ENCODE data around the gene AGBL1.

DNA sequence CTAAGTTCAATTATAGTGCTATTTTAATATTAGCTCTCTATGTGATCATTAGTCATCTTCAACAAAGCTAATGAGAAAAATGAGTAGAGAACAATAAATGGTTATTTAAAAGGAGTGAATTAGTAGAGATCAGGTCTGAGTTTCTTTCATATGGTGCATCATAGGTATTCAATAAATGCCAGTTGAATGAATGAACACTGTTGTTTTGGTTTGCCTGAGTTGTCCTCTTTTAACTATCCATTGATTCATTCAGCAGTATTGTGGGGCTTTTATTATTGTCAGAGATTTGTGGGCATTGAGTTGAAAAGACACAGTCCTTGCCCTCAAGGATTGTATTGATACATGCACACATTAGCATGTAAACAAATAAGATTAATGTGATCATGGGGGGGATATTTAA lies 88.2 kb downstream of the AGBL1 start:
- TF ChIP-seq KDM5A (IDR thresholded peaks at IDR 0.05) (no peak), POLR2A (IDR thresholded peaks at IDR 0.05; ENCODE audit: low read length) (no peak), HOXA7 (CRISPR knock-in tag; IDR thresholded peaks at IDR 0.05) (no peak), HOXB13 (CRISPR knock-in tag; IDR thresholded peaks at IDR 0.05; ENCODE audit: low read depth) (no peak), BHLHE40 (IDR thresholded peaks at IDR 0.05; ENCODE audit: low read depth, low read length) (no peak), KDM1A (IDR thresholded peaks at IDR 0.05; ENCODE audit: low read depth) (no peak)
- TF ChIP-seq, protein P1, sequence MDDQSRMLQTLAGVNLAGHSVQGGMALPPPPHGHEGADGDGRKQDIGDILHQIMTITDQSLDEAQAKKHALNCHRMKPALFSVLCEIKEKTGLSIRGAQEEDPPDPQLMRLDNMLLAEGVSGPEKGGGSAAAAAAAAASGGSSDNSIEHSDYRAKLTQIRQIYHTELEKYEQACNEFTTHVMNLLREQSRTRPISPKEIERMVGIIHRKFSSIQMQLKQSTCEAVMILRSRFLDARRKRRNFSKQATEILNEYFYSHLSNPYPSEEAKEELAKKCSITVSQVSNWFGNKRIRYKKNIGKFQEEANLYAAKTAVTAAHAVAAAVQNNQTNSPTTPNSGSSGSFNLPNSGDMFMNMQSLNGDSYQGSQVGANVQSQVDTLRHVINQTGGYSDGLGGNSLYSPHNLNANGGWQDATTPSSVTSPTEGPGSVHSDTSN (IDR thresholded peaks at IDR 0.05): no peak
- TF ChIP-seq, protein P2, sequence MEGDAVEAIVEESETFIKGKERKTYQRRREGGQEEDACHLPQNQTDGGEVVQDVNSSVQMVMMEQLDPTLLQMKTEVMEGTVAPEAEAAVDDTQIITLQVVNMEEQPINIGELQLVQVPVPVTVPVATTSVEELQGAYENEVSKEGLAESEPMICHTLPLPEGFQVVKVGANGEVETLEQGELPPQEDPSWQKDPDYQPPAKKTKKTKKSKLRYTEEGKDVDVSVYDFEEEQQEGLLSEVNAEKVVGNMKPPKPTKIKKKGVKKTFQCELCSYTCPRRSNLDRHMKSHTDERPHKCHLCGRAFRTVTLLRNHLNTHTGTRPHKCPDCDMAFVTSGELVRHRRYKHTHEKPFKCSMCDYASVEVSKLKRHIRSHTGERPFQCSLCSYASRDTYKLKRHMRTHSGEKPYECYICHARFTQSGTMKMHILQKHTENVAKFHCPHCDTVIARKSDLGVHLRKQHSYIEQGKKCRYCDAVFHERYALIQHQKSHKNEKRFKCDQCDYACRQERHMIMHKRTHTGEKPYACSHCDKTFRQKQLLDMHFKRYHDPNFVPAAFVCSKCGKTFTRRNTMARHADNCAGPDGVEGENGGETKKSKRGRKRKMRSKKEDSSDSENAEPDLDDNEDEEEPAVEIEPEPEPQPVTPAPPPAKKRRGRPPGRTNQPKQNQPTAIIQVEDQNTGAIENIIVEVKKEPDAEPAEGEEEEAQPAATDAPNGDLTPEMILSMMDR (IDR thresholded peaks at IDR 0.05): no peak
- TF ChIP-seq, protein P3, sequence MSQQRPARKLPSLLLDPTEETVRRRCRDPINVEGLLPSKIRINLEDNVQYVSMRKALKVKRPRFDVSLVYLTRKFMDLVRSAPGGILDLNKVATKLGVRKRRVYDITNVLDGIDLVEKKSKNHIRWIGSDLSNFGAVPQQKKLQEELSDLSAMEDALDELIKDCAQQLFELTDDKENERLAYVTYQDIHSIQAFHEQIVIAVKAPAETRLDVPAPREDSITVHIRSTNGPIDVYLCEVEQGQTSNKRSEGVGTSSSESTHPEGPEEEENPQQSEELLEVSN (IDR thresholded peaks at IDR 0.05; ENCODE audit: borderline replicate concordance, low read depth): no peak

Data from A549 (cell line).